ENCODE measurements around the gene AHCYL1.

AHCYL1 gene

GRCh38 chr1:110040548-110040947 is 56.0 kb downstream of the AHCYL1 start:
- DNase-seq = no peak

DNA sequence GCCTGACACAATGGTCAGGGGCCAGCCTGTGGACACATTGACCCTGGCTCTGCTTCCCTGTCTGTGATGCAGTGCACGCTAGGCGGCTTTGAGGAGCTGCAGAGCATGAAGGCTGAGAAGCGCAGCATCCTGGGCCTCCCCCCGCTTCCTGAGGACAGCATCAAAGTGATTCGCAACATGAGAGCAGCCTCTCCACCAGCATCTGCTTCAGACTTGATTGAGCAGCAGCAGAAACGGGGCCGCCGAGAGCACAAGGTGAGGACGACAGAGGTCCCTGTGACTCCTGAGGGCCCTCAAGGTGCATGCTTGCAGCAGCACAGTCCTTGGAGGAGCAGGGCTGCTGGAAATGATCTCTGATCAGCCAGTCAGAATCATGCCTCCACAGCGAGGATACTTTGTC is 58.5 kb downstream of the AHCYL1 start:
- no peak for DNase-seq

- no peak for DNase-seq
Observed at GRCh38 chr1:110047463-110047862, 62.9 kb downstream of the AHCYL1 start.

- no peak for DNase-seq
Observed at GRCh38 chr1:110048240-110048639, 63.7 kb downstream of the AHCYL1 start.

DNA sequence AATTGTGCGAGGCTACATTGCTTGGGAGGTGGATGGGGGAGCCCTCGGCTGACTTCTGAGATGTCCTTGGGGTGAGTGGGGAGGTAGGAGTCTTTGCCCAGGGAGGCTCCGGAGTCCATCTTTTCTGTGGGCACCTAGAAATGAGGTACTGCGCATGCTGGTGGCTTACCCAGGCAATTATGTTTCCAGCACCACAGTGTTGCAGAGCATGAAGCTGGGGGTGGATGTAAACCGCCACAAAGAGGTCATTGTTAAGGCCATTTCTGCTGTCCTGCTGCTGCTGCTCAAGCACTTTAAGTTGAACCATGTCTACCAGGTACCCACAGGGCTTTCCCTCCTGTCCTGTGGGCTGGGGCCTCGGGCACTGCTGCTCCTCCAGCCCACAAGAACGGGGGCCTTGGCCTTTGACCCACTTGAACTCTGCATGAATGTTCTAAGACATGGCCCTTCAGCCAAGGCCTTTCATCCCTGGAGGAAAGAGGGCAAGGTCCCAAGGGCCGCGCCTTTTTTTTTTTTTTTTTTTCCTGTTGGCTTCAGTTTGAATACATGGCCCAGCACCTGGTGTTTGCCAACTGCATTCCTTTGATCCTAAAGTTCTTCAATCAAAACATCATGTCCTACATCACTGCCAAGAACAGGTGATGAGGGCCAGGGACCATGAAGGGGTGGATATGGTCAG is 64.5 kb downstream of the AHCYL1 start:
- no peak for DNase-seq

DNA sequence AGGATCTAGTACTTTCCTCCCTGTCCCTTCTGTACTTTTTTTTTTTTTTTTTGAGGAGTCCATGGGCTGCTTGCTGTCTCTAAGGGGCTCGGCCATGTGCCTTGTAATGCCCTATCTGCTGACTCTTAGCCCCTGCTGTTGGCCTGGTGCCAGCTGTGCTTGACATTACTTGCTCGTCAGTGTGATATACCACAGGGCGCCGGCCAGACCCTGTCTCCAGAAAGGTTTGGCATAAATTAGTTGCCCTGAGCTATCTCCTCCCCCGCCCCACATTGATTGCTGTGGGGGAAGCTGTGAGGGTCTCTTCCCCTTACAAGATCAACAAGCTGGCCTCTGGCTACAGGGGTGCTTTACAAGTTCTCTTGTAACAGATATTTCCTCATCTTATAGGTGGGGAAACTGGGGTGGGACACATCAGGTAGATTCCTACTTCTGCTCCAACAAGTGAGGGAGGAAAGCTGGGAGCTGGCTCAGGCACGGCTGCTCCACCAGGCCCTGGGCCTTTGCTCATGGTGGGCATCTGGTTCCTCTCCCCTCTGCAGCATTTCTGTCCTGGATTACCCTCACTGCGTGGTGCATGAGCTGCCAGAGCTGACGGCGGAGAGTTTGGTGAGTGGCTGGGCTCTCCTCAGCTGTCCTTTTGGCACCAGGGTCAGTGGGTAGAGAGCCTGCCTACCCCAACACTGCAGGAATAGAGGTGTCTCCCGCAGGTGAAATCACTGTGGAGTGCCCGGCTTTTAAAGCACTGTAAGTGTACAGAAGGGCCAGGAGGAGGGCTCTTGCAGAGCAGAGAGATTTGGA is 65.4 kb downstream of the AHCYL1 start:
- DNase-seq = no peak

DNA sequence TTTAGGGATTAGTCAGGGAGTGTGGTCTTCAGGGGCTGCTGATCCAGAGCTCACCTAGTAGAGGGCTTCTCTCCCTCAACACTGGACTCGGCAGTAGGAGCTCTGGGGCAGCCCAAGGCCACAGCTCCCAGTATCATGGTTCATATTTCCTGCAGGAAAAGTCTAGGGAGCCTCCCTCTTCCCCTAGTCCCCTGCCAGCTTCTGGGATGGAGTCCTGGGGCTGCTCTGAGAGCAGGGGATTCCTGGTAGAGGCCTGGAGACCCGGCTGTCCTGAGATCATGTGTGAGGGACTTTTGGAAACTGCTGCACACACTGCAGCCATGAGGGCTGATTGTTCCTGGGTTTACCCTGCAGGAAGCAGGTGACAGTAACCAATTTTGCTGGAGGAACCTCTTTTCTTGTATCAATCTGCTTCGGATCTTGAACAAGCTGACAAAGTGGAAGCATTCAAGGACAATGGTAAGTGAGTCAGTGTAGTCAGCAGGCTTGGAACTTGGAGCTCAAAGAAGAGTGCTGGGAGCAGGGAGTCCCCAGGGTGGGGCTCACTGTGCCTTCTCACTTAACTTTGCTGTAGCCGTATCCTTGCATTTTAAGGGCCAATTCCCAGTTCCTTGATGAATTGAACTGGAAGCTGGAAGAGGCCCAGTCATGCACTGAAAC is 66.2 kb downstream of the AHCYL1 start:
- peak; percentile 12 for DNase-seq

- peak; percentile 56 for DNase-seq
Observed at GRCh38 chr1:110051262-110051648, 66.7 kb downstream of the AHCYL1 start.

- DNase-seq = peak; percentile 49
Observed at GRCh38 chr1:110053552-110054428, 69.2 kb downstream of the AHCYL1 start.

GRCh38 chr1:110055493-110056284 is 71.1 kb downstream of the AHCYL1 start:
- peak; percentile 69 for DNase-seq

DNA sequence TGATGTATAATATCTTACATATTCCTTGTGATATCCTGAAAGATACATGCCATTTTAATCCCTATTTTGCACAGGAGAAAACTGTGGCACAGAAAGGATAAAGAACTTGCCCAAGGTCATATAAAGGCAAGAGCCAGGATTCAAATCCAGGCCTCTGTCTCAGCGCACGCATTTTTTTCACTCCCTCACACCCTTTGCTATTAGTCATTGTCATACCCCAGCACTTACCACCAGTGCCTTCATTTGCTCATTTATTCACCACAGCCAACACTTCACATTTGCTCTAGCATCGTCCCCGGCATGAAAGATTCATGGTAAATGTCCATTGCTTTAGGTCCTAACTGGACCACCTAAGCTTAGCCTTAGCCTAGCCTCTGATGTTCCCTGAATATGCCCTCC is 71.7 kb downstream of the AHCYL1 start:
- peak; percentile 27 for DNase-seq

- peak; percentile 74 for DNase-seq
Observed at GRCh38 chr1:110056776-110057175, 72.2 kb downstream of the AHCYL1 start.

DNA sequence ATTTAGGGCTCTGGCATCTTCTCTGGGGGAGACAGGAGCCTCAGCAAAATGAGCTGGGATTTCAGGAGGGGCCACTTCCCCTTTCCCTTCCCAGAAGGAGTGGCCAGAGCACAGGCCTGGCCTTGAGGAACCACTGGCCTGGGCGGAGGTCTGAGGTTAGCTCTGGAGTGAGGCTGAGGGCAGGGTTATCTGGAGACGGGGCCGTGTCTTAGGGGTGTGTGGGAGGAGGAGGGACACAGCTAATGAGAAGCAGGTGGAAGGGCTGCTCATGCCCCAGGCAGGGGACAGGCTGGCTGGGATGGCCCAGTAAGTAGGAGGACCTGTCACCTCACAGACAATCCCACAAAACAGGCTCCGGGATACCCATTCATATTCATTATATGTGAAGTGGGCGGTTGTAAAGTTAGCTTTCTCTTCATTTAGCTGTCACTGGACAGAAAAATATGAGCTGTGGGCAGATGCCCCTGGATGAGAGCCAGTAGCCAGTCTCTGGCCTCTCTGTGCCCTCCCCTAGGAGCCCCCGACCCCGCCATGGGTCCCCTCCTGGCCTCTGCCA is 73.5 kb downstream of the AHCYL1 start:
- DNase-seq = no peak

DNA sequence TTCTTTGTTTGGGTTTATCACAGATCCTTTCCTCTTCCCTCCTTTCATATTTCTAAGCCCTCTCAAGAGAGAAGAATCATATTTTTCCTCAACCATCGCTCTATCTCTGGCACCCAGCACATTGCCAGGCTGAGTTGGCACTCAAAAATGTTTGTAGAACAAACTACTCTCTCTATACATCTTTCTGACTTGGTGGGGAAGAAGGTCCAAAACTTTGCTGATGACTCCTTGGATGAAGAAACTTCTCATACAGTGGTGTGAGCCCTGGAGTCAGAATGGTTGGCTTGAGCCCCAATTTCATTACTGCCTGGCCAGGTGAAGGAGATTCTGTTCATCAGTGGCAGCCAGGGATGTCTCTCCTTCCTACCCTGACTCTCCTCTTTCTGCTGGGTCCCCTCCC is 74.0 kb downstream of the AHCYL1 start:
- DNase-seq = no peak

GRCh38 chr1:110059133-110059863 is 74.7 kb downstream of the AHCYL1 start:
- DNase-seq = peak; percentile 18

GRCh38 chr1:110060034-110060661 is 75.6 kb downstream of the AHCYL1 start:
- DNase-seq = no peak

GRCh38 chr1:110060662-110061060 is 76.1 kb downstream of the AHCYL1 start:
- no peak for DNase-seq

DNA sequence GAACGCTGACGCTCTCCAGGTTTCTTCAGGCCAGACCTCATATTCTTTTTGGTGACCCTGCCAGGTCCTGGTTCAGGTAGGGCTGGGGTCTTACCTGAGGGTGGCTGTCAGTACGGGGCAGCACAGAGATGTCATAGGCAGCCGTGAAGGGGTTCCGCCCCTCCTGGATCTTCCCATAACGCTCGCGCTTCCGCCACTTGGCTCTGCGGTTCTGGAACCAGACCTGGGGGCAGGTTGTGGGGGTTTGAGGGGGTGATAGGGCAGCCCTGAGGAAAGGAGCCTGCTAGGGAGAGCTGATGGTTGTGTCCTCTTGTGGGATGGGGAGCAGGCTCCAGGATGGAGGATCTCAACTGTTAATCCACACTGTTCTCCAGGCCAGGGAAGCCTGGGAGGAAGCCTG is 76.8 kb downstream of the AHCYL1 start:
- DNase-seq = no peak

- no peak for DNase-seq
Observed at GRCh38 chr1:110062612-110063011, 78.0 kb downstream of the AHCYL1 start.

- DNase-seq = no peak
Observed at GRCh38 chr1:110063781-110064180, 79.2 kb downstream of the AHCYL1 start.
